ENCODE measurements around the gene AFG3L2.

DNA sequence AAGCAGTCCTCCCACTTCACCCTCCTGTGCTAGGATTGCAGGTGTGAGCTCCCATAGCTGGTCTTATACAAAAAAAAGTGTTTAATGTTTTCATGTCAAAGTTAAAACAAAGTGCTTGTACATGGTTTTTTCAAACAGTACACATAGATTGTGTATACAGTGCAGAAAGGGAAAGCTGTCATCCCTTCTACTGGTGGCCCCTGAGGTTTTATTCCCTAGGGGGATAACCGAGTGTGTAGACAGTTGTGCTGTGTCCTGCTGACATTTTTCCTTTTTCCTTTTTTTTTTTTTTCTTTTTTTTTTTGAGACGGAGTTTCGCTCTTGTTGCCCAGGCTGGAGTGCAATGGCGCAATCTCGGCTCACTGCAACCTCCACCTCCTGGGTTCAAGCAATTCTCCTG is 58.2 kb downstream of the AFG3L2 start:
- TF ChIP-seq CTCF (IDR thresholded peaks at IDR 0.05) = no peak
- no peak for TF ChIP-seq POLR2A (IDR thresholded peaks at IDR 0.05)
- TF ChIP-seq EP300 (IDR thresholded peaks at IDR 0.05) = no peak
- no peak for TF ChIP-seq POLR2AphosphoS5 (IDR thresholded peaks at IDR 0.05)

Data from sigmoid colon (tissue), 4 donors.